HG03575 (cell line): Measurements from ENCODE around the gene ZNF23.

Source experiments
- ATAC-seq: cut with Tn5 transposase; IDR thresholded peaks from one replicate; pipeline ENCODE4 v1.9.1; 2021; ENCODE audit not compliant: unreplicated experiment, insufficient number of reproducible peaks, low FRiP score; ENCODE audit errors: extremely low read depth

The ZNF23 gene

GRCh38 chr16:71406724-71407123 lies 55.3 kb downstream of the ZNF23 start:
- no peak for ATAC-seq

- ATAC-seq = no peak
Observed at GRCh38 chr16:71406316-71406715, 55.7 kb downstream of the ZNF23 start.

GRCh38 chr16:71404364-71404763 lies 57.7 kb downstream of the ZNF23 start:
- no peak for ATAC-seq

- no peak for ATAC-seq
Observed at GRCh38 chr16:71402674-71403073, 59.4 kb downstream of the ZNF23 start.

- no peak for ATAC-seq
Observed at GRCh38 chr16:71402007-71402406, 60.0 kb downstream of the ZNF23 start.

DNA sequence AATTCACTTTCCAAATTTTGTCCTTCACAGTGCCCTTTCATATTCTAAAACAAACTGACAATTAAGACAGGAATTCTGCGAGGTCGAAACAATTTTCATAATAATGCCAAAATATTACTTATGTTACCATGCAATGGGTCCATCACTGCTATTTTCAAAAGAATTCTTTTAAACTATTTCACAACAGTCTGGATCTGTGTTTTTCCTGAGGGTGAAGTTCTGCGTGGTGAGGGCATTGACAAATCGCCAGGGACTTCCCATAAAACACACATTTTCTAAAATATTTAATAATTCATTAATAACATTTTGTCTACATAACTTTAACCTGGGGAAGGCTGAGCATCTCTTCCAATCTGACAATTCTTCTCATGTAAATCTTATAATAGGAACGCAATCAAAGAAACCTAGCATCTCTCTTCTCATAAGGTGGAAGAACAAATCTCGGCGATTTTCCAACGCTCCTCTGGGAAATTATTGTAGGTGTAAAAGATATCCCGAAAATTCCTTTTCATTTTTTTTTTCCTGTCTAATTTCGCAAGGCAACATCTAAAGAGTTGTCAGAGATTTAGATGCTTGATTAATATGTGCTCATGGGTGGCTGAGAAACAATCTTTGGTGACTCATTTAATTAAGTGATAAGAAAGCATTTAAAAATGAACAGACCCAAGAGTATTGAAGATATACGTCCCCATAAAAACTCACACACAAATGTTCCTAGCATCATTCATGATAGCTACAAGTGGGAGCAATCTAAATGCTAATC lies 62.1 kb downstream of the ZNF23 start:
- no peak for ATAC-seq
